OCI-LY3 (cell line): ENCODE results near the gene CDK5R2.

Experiments used
- CTCF ChIP-seq: fragments of 200-600, 300-600 bp; sonication (generic); IDR thresholded peaks from 2 replicates; pipeline ENCODE4 v1.5.1; 2014; ENCODE audit warnings: antibody characterized with exemption, low read length, low read depth
- EZH2phosphoT487 ChIP-seq: fragments of 200-600 bp; shearing (Covaris generic); IDR thresholded peaks from 2 replicates; pipeline ENCODE4 v1.6.1; 2018; ENCODE audit warnings: antibody characterized with exemption, mixed run types, low read depth

GRCh38 chr2:218927876-218928275, 31.6 kb upstream of the CDK5R2 start:
- TF ChIP-seq EZH2phosphoT487: no peak
- TF ChIP-seq CTCF: no peak
